ENCODE data around the gene CMPK2. TPM values are rescaled to one million over a fixed set of nuclear protein-coding genes. Genes with fewer than 3 reads are reported as not detected.

CMPK2 gene
- total and polyA plus RNA-seq, 9 of the 15 experiments (the other 6 are each of a cell fraction or from before 2014, with no cell fraction given): 2.6 to 10.5 (median 5.0) TPM

DNA sequence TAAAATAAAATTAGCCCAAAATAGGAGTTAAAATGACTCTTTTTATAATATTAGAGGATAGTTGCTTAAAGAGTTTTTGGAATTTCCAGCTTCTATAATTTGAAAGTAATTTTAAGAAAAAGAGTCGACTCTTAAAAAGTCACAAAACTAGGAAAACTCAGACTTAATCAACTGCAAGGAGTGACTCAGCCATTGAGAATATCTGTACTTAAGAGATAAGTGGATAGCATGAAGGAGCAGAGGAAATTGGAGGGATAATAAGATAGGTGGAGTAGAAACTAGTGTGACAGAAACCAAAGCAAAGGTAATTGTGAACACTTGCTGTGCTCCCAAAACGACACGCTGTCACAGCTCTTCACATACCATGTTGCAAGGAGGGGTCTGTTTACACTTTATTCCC is 20.3 kb upstream of the CMPK2 start (continued):
- TF ChIP-seq, protein P1, sequence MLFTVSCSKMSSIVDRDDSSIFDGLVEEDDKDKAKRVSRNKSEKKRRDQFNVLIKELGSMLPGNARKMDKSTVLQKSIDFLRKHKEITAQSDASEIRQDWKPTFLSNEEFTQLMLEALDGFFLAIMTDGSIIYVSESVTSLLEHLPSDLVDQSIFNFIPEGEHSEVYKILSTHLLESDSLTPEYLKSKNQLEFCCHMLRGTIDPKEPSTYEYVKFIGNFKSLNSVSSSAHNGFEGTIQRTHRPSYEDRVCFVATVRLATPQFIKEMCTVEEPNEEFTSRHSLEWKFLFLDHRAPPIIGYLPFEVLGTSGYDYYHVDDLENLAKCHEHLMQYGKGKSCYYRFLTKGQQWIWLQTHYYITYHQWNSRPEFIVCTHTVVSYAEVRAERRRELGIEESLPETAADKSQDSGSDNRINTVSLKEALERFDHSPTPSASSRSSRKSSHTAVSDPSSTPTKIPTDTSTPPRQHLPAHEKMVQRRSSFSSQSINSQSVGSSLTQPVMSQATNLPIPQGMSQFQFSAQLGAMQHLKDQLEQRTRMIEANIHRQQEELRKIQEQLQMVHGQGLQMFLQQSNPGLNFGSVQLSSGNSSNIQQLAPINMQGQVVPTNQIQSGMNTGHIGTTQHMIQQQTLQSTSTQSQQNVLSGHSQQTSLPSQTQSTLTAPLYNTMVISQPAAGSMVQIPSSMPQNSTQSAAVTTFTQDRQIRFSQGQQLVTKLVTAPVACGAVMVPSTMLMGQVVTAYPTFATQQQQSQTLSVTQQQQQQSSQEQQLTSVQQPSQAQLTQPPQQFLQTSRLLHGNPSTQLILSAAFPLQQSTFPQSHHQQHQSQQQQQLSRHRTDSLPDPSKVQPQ (CRISPR knock-in tag; IDR thresholded peaks at IDR 0.05; ENCODE audit: borderline replicate concordance): no peak
- TF ChIP-seq, protein P2, sequence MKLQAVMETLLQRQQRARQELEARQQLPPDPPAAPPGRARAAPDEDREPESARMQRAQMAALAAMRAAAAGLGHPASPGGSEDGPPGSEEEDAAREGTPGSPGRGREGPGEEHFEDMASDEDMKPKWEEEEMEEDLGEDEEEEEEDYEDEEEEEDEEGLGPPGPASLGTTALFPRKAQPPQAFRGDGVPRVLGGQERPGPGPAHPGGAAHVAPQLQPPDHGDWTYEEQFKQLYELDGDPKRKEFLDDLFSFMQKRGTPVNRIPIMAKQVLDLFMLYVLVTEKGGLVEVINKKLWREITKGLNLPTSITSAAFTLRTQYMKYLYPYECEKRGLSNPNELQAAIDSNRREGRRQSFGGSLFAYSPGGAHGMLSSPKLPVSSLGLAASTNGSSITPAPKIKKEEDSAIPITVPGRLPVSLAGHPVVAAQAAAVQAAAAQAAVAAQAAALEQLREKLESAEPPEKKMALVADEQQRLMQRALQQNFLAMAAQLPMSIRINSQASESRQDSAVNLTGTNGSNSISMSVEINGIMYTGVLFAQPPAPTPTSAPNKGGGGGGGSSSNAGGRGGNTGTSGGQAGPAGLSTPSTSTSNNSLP (IDR thresholded peaks at IDR 0.05; ENCODE audit: borderline replicate concordance, low read depth, low read length): no peak; the same call in 1 of the 2 replicates
- TF ChIP-seq SREBF1 (IDR thresholded peaks at IDR 0.05; ENCODE audit: borderline replicate concordance, low read depth, low read length) (no peak), MTA1 (IDR thresholded peaks at IDR 0.05; ENCODE audit: borderline replicate concordance) (peak; percentile 70; the same call in 1 of the 2 replicates), ZNF143 (CRISPR knock-in tag; IDR thresholded peaks at IDR 0.05) (no peak), TCF3 (CRISPR knock-in tag; IDR thresholded peaks at IDR 0.05) (peak; percentile 84), HDGF (IDR thresholded peaks at IDR 0.05) (no peak), TAF1 (IDR thresholded peaks at IDR 0.05; ENCODE audit: control insufficient read depth, extremely low read depth, insufficient read depth, low read length, severe bottlenecking) (no peak), EP300 (IDR thresholded peaks at IDR 0.05; ENCODE audit: low read length) (peak; percentile 91), BRCA1 (IDR thresholded peaks at IDR 0.05) (no peak), BRCA1 (CRISPR knock-in tag; IDR thresholded peaks at IDR 0.05) (no peak), KLF13 (tag; IDR thresholded peaks at IDR 0.05; ENCODE audit: borderline replicate concordance, low read depth) (no peak), SAFB2 (IDR thresholded peaks at IDR 0.05; ENCODE audit: borderline replicate concordance, low read depth, low read length, severe bottlenecking) (no peak), RBM25 (IDR thresholded peaks at IDR 0.05; ENCODE audit: low read depth, low read length, severe bottlenecking) (no peak), ASH1L (IDR thresholded peaks at IDR 0.05; ENCODE audit: borderline replicate concordance, low read depth, partially characterized antibody) (no peak)
- TF ChIP-seq, protein P3, sequence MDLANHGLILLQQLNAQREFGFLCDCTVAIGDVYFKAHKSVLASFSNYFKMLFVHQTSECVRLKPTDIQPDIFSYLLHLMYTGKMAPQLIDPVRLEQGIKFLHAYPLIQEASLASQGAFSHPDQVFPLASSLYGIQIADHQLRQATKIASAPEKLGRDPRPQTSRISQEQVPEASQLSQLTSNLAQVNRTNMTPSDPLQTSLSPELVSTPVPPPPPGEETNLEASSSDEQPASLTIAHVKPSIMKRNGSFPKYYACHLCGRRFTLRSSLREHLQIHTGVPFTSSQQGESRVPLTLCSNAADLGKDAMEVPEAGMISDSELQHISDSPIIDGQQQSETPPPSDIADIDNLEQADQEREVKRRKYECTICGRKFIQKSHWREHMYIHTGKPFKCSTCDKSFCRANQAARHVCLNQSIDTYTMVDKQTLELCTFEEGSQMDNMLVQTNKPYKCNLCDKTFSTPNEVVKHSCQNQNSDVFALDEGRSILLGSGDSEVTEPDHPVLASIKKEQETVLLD (IDR thresholded peaks at IDR 0.05): peak; percentile 56; the same call in 1 of the 2 replicates
- TF ChIP-seq, protein P4, sequence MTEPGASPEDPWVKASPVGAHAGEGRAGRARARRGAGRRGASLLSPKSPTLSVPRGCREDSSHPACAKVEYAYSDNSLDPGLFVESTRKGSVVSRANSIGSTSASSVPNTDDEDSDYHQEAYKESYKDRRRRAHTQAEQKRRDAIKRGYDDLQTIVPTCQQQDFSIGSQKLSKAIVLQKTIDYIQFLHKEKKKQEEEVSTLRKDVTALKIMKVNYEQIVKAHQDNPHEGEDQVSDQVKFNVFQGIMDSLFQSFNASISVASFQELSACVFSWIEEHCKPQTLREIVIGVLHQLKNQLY (CRISPR knock-in tag; conservative IDR thresholded peaks at IDR 0.05): no peak
- TF ChIP-seq, protein P5, sequence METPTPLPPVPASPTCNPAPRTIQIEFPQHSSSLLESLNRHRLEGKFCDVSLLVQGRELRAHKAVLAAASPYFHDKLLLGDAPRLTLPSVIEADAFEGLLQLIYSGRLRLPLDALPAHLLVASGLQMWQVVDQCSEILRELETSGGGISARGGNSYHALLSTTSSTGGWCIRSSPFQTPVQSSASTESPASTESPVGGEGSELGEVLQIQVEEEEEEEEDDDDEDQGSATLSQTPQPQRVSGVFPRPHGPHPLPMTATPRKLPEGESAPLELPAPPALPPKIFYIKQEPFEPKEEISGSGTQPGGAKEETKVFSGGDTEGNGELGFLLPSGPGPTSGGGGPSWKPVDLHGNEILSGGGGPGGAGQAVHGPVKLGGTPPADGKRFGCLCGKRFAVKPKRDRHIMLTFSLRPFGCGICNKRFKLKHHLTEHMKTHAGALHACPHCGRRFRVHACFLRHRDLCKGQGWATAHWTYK (CRISPR knock-in tag; IDR thresholded peaks at IDR 0.05): no peak
- TF ChIP-seq, protein P6, sequence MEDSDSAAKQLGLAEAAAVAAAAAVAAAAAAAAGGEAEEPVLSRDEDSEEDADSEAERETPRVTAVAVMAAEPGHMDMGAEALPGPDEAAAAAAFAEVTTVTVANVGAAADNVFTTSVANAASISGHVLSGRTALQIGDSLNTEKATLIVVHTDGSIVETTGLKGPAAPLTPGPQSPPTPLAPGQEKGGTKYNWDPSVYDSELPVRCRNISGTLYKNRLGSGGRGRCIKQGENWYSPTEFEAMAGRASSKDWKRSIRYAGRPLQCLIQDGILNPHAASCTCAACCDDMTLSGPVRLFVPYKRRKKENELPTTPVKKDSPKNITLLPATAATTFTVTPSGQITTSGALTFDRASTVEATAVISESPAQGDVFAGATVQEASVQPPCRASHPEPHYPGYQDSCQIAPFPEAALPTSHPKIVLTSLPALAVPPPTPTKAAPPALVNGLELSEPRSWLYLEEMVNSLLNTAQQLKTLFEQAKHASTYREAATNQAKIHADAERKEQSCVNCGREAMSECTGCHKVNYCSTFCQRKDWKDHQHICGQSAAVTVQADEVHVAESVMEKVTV (CRISPR knock-in tag; IDR thresholded peaks at IDR 0.05): no peak

Data from K562 (cell line).